Loucy (cell line): ENCODE results near the gene PPIL1.

Experiments used
- EZH2phosphoT487 ChIP-seq: fragments of 200-600 bp; IDR thresholded peaks from 2 replicates; pipeline ENCODE4 v1.6.1; 2018; ENCODE audit warnings: antibody characterized with exemption, mild to moderate bottlenecking, moderate library complexity, borderline replicate concordance
- TF ChIP-seq, protein P1 (sequence below): fragments of 200-600 bp; sonication (generic); conservative IDR thresholded peaks from 2 replicates; pipeline ENCODE4 v1.5.1; 2014; ENCODE audit warnings: mild to moderate bottlenecking, antibody characterized with exemption, low read length

- TF ChIP-seq, protein P1, sequence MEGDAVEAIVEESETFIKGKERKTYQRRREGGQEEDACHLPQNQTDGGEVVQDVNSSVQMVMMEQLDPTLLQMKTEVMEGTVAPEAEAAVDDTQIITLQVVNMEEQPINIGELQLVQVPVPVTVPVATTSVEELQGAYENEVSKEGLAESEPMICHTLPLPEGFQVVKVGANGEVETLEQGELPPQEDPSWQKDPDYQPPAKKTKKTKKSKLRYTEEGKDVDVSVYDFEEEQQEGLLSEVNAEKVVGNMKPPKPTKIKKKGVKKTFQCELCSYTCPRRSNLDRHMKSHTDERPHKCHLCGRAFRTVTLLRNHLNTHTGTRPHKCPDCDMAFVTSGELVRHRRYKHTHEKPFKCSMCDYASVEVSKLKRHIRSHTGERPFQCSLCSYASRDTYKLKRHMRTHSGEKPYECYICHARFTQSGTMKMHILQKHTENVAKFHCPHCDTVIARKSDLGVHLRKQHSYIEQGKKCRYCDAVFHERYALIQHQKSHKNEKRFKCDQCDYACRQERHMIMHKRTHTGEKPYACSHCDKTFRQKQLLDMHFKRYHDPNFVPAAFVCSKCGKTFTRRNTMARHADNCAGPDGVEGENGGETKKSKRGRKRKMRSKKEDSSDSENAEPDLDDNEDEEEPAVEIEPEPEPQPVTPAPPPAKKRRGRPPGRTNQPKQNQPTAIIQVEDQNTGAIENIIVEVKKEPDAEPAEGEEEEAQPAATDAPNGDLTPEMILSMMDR, result no peak
- no peak for TF ChIP-seq EZH2phosphoT487
These were observed 15.6 kb upstream of the PPIL1 start for GRCh38 chr6:36890112-36890663.
